K562 (cell line): Measurements from ENCODE around the gene KRTAP10-8. TPM values are rescaled to one million over a fixed set of nuclear protein-coding genes. Genes with fewer than 3 reads are reported as not detected.

ENCODE experiments used
- MAFK ChIP-seq: IDR thresholded peaks from 2 replicates; pipeline ENCODE4 v1.6.1; 2011; ENCODE audit warnings: low read length, improper control_type of control experiment
- polyA plus RNA-seq, 8 experiments: library from polyadenylated mRNA; depleted of rRNA in 4 of 8; stranded (reverse) in 5 of 8; unstranded in 3 of 8; fragments of >200 nt; fragmentation: Nextera tagmentation in 2 of 8; fragmentation: Illumina TruSeq in 1 of 8; extraction: Ambion mirVana in 2 of 8; extraction: Trizol in 1 of 8; gene quantifications; 2 replicates each; pipeline versions ENCODE4 v1.2.1 to v1.2.3, GENCODE V29; 2011 to 2014; ENCODE audit warnings: inconsistent platforms in 1 of 8, missing spikeins in 1 of 8
- total RNA-seq, 7 experiments: library from RNA; depleted of rRNA in 6 of 7; stranded (reverse); fragments of >200 nt in 6 of 7; fragmentation: Illumina TruSeq in 2 of 7; extraction: Trizol in 2 of 7; gene quantifications; 2 replicates each; pipeline versions ENCODE4 v1.2.1 to v1.2.3, GENCODE V29; 2011 to 2021; ENCODE audit warnings: low replicate concordance in 1 of 7
- TF ChIP-seq, protein P1 (sequence below): fragments of 450-650 bp; IDR thresholded peaks from 2 replicates; pipeline ENCODE4 v1.6.1; 2016; ENCODE audit warnings: mild to moderate bottlenecking, moderate library complexity
- TF ChIP-seq, protein P2 (sequence below): conservative IDR thresholded peaks from 2 replicates; pipeline ENCODE4 v1.6.1; 2011; ENCODE audit warnings: low read depth, mild to moderate bottlenecking, low read length; ENCODE audit not compliant: control insufficient read depth

Gene KRTAP10-8
- total and polyA plus RNA-seq, 9 of the 15 experiments (the other 6 are each of a cell fraction or from before 2014, with no cell fraction given) = not detected

GRCh38 chr21:44596068-44596725 is 15.7 kb upstream of the KRTAP10-8 start (continued):
- TF ChIP-seq, protein P1, sequence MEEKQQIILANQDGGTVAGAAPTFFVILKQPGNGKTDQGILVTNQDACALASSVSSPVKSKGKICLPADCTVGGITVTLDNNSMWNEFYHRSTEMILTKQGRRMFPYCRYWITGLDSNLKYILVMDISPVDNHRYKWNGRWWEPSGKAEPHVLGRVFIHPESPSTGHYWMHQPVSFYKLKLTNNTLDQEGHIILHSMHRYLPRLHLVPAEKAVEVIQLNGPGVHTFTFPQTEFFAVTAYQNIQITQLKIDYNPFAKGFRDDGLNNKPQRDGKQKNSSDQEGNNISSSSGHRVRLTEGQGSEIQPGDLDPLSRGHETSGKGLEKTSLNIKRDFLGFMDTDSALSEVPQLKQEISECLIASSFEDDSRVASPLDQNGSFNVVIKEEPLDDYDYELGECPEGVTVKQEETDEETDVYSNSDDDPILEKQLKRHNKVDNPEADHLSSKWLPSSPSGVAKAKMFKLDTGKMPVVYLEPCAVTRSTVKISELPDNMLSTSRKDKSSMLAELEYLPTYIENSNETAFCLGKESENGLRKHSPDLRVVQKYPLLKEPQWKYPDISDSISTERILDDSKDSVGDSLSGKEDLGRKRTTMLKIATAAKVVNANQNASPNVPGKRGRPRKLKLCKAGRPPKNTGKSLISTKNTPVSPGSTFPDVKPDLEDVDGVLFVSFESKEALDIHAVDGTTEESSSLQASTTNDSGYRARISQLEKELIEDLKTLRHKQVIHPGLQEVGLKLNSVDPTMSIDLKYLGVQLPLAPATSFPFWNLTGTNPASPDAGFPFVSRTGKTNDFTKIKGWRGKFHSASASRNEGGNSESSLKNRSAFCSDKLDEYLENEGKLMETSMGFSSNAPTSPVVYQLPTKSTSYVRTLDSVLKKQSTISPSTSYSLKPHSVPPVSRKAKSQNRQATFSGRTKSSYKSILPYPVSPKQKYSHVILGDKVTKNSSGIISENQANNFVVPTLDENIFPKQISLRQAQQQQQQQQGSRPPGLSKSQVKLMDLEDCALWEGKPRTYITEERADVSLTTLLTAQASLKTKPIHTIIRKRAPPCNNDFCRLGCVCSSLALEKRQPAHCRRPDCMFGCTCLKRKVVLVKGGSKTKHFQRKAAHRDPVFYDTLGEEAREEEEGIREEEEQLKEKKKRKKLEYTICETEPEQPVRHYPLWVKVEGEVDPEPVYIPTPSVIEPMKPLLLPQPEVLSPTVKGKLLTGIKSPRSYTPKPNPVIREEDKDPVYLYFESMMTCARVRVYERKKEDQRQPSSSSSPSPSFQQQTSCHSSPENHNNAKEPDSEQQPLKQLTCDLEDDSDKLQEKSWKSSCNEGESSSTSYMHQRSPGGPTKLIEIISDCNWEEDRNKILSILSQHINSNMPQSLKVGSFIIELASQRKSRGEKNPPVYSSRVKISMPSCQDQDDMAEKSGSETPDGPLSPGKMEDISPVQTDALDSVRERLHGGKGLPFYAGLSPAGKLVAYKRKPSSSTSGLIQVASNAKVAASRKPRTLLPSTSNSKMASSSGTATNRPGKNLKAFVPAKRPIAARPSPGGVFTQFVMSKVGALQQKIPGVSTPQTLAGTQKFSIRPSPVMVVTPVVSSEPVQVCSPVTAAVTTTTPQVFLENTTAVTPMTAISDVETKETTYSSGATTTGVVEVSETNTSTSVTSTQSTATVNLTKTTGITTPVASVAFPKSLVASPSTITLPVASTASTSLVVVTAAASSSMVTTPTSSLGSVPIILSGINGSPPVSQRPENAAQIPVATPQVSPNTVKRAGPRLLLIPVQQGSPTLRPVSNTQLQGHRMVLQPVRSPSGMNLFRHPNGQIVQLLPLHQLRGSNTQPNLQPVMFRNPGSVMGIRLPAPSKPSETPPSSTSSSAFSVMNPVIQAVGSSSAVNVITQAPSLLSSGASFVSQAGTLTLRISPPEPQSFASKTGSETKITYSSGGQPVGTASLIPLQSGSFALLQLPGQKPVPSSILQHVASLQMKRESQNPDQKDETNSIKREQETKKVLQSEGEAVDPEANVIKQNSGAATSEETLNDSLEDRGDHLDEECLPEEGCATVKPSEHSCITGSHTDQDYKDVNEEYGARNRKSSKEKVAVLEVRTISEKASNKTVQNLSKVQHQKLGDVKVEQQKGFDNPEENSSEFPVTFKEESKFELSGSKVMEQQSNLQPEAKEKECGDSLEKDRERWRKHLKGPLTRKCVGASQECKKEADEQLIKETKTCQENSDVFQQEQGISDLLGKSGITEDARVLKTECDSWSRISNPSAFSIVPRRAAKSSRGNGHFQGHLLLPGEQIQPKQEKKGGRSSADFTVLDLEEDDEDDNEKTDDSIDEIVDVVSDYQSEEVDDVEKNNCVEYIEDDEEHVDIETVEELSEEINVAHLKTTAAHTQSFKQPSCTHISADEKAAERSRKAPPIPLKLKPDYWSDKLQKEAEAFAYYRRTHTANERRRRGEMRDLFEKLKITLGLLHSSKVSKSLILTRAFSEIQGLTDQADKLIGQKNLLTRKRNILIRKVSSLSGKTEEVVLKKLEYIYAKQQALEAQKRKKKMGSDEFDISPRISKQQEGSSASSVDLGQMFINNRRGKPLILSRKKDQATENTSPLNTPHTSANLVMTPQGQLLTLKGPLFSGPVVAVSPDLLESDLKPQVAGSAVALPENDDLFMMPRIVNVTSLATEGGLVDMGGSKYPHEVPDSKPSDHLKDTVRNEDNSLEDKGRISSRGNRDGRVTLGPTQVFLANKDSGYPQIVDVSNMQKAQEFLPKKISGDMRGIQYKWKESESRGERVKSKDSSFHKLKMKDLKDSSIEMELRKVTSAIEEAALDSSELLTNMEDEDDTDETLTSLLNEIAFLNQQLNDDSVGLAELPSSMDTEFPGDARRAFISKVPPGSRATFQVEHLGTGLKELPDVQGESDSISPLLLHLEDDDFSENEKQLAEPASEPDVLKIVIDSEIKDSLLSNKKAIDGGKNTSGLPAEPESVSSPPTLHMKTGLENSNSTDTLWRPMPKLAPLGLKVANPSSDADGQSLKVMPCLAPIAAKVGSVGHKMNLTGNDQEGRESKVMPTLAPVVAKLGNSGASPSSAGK = peak; percentile 47; the same call in 1 of the 2 replicates
- TF ChIP-seq, protein P2, sequence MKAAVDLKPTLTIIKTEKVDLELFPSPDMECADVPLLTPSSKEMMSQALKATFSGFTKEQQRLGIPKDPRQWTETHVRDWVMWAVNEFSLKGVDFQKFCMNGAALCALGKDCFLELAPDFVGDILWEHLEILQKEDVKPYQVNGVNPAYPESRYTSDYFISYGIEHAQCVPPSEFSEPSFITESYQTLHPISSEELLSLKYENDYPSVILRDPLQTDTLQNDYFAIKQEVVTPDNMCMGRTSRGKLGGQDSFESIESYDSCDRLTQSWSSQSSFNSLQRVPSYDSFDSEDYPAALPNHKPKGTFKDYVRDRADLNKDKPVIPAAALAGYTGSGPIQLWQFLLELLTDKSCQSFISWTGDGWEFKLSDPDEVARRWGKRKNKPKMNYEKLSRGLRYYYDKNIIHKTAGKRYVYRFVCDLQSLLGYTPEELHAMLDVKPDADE = no peak
- TF ChIP-seq MAFK = peak; percentile 3; the same call in 1 of the 2 replicates
